Stimulated activated CD4-positive, alpha-beta T cell treated with anti-CD3 and anti-CD28 coated beads, Interleukin-15, amount 100 ng/mL, for 48 hours (primary cell): Measurements from ENCODE around the gene UPK3BL1.
"Not testable (repeated sequence)": the region's sequence is repeated elsewhere in the genome, so short reads cannot be mapped to it uniquely, and the experiment has no call there.

Source experiments
- DNase-seq, 2 donors: peaks; one replicate each; pipeline ENCODE4 v3.0.0-alpha.2; 2020; ENCODE audit warnings: low read depth in 2 of 2

Gene UPK3BL1, protein sequence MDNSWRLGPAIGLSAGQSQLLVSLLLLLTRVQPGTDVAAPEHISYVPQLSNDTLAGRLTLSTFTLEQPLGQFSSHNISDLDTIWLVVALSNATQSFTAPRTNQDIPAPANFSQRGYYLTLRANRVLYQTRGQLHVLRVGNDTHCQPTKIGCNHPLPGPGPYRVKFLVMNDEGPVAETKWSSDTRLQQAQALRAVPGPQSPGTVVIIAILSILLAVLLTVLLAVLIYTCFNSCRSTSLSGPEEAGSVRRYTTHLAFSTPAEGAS

DNA sequence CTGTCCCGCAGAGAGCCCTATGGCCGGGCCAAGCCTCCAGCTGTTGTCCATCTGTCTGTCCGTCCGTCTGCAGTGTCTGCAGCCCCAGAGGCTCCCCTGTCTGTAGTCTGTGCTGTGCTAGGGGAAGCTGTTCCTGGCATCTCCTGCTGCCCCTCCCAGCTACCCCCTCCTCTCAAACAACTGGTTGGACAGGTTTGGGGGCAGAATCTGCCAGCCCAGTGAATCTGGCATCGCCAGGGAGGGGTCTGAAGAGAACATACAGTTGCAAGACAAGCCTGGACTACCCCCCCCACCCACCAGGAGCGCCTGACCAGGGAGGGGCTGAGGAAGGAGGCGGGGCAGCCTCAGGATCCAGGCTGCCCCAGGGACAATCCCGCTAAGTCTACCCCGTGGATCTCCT lies at the start of gene UPK3BL1:
Gene UPK3BL1, minus strand, starts transcription at position 101 of the 400 bp plus-strand sequence. Its CDS starts 50 bp downstream, at position 51.
- DNase-seq: not testable (repeated sequence)

DNA sequence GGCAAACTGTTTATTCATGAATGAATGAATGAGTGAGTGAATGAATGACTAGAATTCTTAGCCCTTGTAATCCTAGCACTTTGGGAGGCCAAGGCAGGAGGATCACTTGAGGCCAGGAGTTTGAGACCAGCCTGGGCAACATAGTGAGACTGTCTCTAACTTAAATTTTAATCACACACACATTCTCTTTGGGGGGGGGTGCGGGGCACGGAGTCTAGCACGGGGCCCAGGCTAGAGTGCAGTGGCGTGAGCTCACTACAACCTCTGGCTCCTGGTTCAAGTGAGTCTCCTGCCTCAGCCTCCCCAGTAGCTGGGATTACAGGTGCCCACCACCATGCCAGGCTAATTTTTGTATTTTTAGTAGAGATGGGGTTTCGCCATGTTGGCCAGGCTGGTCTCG lies 48.0 kb upstream of the UPK3BL1 start:
- not testable (repeated sequence) for DNase-seq

DNA sequence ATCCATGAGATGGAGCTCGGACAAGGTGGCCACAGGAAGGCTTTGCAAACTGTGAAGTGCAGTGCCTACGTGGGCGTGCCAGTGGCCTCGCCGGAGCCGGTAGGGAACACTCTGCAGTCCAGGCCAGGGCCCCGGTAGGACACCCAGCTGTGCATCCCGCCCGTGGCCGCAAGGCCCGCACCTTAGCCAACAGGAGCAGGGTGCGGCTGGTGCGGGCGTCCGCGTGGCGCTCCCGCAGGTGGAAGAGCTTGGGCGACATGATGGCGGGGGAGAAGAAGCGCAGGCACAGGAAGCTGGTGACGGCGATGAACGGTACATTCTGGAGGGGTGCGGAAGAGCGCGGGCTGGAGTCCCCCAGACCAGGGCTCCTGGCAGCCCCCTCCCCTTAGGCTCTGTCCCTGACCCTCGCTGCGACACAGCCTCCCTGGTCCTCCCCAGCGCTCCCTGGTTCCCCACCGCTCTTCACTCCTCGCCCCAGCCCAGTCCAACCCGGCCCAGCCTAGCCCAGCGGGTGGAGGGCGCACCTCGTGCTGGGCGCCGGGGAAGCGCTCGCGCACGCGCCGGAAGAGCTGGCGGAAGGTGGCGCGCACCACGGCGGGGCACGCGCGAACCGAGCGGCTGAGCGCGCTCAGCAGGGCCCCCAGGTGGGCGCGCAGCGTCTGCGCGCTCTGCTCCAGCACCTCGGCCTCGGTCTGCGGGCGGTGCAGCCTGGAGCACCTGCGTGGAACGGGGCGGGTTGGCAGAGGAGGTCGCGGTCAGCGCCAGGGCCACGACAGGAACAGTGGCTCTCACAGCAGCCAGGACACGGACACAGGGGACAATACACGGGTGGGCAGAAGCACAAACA lies 47.1 kb upstream of the UPK3BL1 start:
- not testable (repeated sequence) for DNase-seq

DNA sequence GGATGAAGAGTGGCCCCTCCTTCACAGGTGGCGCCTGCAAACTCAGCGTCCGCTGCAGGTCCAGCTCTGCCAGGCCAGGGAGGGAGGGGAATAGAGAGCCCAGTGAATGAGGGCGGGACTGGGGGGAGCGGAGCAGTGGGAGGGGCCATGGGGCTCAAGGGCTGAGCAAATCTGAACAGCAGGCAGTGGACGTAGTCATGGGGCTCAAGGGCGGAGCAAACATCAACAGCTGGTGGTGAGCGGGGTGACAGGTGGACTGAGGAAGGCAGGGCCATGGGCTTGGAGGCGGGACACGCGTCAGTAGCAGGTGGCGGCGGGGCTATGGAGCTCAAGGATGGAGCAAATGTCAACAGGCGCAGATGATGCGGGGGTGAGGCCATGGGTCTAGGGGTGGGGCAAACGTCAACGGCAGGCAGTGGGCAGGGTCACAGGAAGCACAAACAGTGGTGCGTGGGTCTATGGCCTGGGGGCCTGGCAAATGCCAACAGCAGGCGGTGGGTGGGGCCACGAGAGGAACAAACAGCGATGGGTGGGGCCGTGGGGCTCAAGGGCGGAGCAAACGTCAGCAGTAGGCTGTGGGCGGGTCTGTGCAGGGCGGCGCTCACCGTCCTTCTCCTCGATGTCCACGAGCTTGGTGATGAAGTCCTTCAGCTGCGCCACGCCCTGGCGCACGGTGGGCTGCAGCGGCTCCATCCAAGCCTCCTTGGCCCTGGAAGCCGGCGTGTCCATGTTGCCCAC lies 45.9 kb upstream of the UPK3BL1 start:
- DNase-seq: not testable (repeated sequence)

DNA sequence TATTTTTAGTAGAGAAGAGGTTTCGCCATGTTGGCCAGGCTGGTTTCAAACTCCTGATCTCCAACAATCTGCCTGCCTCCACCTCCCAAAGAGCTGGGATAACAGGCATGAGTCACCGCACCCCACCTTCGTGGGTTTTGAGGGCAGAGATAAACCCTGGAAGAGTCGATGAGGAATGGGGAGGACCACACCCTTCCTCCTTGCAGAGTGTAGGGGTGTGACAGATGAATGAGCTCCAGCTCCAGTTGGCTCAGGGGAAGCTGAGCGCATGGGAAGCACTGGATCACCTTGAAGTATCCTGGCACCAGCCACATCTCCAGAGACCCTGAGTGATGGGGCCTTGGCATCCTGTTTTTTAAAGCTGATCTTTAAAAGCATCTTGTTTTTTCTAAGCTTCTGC lies 40.0 kb upstream of the UPK3BL1 start:
- not testable (repeated sequence) for DNase-seq

DNA sequence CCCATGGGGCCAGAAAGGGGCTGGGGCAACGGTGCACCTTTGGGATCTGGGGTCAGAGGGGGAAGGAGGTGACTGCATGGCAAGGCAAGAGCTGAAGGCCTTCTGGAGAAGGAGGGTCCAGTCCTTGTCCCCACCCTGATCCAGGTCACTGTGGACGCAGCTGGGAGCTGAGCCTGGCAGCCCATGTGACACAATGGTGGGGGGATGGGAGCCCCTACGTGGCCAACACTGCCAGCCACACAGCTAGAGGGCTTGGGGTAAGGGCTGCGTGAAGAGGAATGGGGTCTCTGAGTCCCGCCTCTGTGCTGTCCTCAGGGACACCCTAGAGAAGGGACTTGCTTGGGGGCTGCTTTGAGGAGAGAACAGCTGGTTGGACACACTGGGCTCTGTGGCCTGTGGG lies 38.2 kb upstream of the UPK3BL1 start:
- not testable (repeated sequence) for DNase-seq

DNA sequence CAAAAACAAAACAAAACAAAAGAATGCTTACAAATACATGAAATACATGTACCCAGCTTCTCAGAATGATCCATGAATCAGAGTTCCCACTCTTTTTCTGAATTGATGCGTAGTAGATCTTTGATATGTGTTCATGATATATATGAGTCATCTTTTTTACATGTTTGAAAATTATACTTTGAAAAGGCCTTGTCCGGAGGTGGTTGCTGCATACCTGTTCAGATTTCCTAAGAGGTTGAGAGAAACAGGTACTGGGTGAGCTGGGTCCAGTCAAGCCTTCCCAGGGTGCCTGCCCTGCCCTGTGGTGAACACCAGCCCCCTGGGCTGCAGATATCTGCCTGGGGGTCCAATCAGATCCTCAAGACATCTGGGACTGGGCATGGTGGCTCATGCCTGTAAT lies 33.0 kb upstream of the UPK3BL1 start:
- DNase-seq: peak in 1 of 2 donors; percentile 3

DNA sequence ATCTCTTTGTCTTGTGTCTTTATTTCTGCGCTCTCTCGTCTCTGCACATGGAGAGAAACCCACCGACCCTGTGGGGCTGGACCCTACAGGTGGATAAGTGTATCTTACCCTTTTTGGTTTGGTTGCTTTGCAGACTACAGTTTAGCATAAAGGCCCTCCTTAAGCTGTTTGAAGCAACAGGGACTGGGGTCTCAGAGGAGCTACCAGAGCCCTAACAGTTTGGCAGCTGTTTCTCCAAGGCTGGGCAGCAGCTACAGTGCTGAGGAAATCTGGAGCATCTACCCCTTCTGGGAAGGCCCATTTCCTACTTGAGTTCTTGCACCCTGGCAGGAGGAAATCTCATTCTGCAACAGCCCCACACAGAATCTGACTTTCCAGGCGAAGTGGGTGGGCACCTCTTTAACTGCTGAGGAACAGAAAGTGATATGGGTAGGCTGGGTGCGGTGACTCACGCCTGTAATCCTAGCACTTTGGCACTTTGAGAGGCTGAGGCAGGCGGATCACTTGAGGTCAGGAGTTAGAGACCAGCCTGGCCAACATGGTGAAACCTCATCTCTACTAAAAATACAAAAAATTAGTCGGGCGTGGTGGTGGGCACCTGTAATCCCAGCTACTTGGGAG lies 31.0 kb upstream of the UPK3BL1 start:
- DNase-seq: not testable (repeated sequence)

DNA sequence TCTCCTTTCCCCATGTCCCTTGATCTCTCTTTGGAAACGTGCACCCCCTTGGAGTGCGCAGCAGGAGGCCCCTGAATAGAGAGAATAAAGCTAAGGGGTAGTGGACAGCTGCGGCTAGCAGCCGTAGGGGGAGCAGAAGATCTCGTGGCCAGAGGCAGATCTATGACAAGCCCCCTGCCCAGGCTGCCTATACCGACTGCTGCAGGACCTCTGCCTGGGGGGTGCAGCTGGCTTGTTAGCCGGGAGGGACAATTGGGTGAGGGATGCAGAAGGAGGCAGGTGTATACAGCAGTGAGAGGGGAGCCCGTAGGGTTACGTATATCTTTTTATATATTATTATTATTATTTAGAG lies 29.3 kb upstream of the UPK3BL1 start:
- not testable (repeated sequence) for DNase-seq

DNA sequence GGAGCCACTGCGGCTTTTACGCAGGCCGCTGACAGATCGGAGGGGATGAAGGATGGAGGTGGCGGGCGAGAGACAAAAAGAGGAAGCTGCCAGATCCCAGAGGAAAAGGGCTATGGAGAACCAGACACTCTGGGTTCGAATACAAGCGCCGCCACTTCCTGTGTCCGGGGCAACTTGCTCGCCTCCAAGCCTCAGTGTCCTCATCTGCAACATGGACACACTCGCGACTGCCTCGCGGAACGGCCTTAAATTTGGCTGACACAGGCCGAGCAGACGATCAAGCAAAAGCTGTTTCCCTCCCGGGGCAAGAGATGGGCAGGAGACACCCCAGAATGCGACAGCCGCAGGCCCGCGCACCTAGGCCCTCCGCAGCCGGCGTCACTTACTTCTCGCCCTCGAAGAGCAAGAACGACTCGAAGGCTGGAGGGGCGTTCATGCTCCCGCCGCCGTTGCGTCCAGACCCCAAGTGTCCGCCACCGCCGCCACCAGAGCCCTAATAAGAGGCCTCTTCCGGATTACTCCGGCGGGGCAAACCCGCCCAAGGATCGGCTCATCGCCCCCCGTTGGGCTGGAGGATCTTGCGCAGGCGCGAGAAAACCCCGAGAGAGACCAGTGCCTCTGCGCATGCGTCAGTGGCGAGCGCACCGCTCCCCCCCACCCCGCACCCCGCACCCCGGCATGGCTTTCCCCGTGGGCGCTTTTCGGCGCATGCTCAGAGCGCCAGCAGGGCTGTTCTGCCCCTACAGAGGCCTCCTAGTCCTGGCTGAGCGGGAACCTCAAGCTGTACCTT lies 28.8 kb upstream of the UPK3BL1 start, which contains the start of gene POLR2J2:
Gene POLR2J2, minus strand, starts transcription at position 498 of the 790 bp plus-strand sequence. Its CDS starts 62 bp downstream, at position 436.
- DNase-seq: not testable (repeated sequence)

DNA sequence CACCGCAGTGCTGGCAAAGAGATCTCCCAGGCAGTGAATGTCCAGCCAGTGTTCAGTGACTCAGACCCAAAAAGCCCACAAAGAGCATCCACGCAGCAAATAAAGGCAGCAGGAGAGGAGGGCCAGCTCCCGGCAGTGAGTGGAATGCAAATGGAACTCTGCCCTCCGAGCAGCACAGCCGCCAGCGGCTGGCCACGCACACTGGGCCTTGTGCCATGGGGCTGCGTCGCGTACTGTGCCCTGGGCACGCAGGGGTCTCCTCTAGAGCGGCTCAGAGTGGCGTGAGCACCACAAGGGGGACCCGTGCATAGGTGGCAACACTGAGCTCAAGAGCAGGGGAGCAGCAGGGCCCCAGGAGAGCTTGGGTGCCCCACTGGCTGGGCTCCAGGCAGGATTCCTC lies 24.9 kb upstream of the UPK3BL1 start:
- not testable (repeated sequence) for DNase-seq

DNA sequence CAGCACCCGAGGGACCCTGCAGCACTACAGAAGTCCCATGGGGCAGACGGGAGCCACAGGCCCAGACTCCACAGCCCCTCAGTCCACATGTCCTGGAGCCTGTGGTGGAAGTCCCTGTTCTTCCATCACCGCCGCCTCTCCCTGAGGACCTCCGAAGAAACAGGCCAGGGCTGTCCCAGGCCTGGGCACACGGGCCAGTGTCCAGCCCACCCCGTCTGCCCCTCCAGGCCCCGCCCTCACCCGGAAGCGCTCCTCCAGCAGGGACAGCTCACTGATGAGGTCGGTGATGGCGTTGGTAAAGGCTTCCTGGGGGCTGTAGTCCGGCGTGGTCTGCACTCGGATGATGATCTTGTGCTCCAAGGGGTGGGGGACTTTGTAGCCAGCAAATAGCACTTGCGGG lies 24.3 kb upstream of the UPK3BL1 start:
- DNase-seq: not testable (repeated sequence)

DNA sequence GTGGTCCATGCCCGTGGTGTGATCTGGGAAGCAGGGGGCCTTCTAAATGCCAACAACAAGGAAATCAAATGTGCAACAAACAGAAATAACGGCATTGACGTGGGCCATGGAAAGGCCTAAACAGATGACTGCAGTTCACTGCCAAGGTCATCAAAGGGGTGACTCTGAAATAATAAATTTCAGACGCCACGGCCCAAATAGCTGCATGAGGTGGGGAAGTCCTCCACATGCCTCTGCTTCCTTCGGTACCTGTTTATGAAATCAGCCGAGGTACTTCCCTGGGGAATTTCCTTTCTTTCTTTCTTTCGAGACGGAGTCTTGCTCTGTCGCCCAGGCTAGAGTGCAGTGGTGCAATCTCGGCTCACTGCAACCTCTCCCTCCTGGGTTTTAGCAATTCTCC lies 22.2 kb upstream of the UPK3BL1 start:
- DNase-seq: not testable (repeated sequence)

DNA sequence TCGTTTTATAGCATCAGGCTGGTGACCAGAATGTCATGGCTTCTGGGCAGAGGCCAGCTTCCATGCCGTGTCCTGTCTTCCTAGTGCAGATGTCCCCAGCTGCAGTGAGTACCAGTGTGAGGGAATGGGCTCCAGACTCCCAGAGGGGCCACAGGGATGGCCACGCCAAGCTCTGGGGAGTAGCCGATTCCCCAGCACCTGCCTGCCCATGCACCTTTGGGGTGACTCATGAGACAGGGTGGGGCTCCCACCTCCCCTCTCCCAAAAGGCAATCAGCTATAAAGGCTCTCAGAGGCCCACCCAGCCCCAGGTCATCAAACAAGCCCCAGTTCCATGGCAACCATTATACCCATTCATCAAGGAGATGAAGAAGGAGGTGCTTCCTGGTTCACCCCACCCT lies 7.3 kb upstream of the UPK3BL1 start, which contains the start of gene SPDYE2B:
Gene SPDYE2B, plus strand, starts transcription at position 396 of the 400 bp plus-strand sequence. CDS start 2,030 bp downstream, outside the sequence.
- DNase-seq: not testable (repeated sequence)

DNA sequence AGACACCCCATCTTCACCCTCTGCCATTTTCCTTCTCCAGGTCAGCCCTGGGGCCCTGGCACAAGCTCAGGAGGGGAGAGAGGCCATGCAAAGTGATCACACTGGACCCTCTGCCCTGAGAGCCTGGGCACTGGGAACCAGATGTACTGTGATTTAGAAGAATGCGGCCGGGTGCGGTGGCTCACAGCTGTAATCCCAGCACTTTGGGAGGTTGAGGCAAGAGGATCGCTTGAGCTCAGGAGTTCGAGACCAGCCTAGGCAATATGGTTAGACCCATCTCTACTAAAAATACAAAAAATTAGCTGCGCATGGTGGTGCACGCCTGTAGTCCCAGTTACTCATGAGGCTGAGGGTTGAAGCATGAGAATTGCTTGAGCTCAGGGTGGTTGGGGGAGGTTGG lies 5.2 kb upstream of the UPK3BL1 start:
- not testable (repeated sequence) for DNase-seq

DNA sequence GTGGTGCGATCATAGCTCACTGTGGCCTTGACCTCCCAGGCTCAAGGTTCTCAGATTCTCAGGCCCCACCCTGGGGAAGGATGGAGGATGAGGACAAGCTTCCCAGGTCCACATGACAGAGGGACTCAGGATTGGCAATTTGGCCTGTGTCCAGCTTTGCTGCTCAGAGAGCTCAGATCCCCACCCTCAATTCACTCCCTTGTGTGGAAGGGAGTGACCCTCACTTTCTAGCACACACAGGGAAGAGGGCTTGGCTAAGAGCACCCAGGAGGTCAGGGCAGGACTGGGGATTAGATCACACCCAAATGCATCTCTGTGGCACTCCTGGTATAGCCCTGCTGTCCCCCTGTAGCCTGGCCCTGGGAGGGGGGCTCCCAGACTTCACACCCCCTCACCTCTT lies 813 bp upstream of the UPK3BL1 start:
- not testable (repeated sequence) for DNase-seq

DNA sequence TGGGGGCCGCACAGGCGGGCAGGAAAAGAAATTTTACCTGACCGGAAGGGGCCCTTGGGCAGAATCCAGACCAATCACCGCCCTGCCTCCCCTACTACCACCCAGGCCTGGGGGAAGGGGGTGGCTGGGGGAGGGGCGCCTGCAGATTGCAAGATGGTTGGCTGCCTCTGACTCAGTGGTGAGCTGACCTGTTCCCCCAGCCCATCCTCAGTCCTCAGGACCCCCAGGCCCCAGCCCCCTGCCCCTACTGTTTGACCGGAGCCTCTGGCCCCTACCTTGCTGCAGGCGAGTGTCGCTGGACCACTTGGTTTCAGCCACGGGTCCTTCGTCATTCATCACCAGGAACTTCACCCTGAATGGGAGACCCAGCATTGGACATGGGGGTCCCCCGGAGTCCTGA lies 3.7 kb downstream of the UPK3BL1 start:
- DNase-seq: not testable (repeated sequence)

DNA sequence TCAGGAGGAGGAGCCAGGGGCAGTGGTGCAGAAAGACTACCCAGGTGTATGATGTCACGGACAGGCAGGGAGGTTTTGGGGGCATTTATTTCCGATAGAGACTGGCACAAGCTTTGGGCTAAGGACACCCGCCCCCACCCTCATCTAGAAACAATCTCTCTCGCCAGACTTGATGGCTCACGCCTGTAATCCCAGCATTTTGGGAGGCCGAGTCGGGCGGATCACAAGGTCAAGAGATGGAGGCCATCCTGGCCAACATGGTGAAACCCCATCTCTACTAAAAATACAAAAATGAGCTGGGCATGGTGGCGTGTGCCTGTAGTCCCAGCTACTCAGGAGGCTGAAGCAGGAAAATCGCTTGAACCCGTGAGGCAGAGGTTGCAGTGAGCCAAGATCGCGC lies 5.6 kb downstream of the UPK3BL1 start:
- DNase-seq: not testable (repeated sequence)

DNA sequence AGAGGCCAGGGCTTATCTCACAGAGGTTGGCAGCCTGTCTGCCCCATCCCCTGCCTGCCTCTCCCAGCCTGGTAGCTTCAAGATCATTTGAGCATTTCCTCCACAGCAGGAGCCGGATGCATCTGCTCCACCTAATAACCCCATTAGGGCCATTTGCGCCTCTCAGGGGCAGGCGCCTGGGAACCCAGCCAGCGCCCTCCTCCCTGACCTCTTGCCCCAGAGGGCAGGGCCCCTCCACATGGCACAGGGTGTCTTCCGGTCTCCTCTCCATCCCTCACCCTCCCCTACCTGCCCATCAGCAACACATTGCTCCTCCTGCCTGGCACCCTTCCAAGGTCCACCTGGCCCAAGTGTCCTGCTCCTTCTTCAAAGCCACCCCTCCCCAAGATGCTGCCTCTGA lies 7.2 kb downstream of the UPK3BL1 start:
- DNase-seq: not testable (repeated sequence)

DNA sequence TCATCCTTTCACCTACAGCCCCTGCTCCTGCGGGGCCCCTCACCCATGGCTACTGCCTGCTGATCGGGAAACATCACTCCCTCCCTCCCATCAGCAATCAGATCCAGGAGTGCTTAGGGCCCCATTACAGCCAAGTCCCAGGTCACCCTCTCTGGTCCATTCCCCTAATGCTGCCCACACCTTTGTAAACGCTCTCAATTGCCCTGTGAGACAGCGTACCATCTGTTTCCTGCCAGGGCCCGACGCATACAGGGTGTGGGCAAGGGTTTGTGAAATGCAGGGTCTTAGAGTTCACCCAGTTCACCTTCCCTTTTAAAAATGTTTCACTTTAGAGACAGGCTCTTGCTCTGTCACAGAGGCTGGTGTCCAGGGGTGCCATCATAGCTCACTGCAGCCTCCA lies 8.3 kb downstream of the UPK3BL1 start:
- not testable (repeated sequence) for DNase-seq

DNA sequence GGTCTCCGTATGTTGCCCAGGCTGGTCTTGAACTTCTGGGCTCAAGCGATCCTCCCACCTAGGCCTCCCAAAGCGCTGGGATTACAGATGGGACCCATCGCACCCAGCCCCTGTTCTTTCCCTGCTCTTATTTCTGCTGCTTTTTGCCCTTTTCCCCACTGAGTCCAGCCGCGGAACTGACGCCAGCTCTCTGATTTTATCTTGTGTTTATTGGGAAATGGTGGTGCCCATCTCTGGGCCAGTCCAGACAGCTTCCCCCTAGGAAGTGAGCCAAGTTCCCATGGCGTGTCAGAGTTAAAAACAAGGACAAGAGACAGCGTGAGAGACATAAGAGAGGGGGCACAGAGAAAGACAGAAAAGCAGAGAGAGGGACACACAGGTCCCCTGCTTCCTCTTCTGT lies 12.0 kb downstream of the UPK3BL1 start:
- DNase-seq: not testable (repeated sequence)
